ENCODE results near the gene FAM222B.

DNA sequence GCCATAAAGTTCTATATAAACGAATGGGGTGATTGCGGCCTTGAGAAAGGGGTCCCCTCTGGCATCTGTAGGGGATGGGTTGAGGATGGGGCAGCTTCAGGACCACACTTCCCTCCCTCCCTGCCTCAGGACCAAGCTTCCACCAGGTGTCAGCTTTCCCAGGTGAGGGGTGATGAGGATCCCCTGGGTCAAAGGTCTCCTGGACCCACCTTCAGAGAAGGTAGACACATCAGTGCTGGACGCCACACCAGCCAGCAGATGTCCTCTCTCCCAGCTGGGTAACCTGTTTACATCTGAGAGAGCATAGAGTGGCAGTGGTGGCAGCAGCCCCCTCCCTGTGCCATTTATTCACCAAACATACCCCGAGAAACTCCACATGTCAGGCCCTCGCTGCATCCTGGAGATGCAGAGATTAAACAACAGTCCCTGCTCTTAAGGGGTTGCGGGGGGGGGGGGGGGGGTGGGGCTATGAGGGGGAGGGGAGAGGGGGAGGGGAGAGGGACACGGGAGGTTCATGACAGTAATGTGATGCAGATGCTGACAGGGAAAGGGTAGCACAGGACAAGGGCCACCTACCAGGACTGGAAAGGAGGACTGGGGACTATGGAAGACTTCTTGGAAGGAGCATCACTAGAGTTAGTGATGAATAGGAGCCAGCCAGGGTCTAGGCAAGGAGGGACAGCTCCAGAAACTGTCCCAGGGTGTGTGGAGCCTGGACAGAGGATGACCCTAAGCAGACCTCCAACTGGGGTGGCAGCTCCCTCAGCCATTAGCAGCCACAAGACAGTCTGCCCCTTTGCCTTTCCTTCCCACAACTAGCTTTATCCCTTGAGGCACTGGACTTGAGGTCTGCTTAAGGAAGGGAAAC is 135.9 kb downstream of the FAM222B start:
- TF ChIP-seq POLR2AphosphoS5 (IDR thresholded peaks at IDR 0.05; ENCODE audit: borderline replicate concordance, low read depth, low read length) (no peak), EZH2 (IDR thresholded peaks at IDR 0.05) (no peak)
